VCaP (cell line): ENCODE results near the gene RHOT1.
A peak's percentile ranks its signal among the peaks of the same experiment; 100 is the strongest.
"Not testable (repeated sequence)": the region's sequence is repeated elsewhere in the genome, so short reads cannot be mapped to it uniquely, and the experiment has no call there.

Source experiments
- H3K27ac ChIP-seq: fragments of 450-650 bp; 2 replicates; pipeline ENCODE4 v1.5.1; 2017
- TF ChIP-seq, protein P1 (sequence below): fragments of 450-650 bp; conservative IDR thresholded peaks from 2 replicates; pipeline ENCODE4 v1.5.1; 2017; ENCODE audit warnings: mild to moderate bottlenecking, moderate library complexity

RHOT1 gene

DNA sequence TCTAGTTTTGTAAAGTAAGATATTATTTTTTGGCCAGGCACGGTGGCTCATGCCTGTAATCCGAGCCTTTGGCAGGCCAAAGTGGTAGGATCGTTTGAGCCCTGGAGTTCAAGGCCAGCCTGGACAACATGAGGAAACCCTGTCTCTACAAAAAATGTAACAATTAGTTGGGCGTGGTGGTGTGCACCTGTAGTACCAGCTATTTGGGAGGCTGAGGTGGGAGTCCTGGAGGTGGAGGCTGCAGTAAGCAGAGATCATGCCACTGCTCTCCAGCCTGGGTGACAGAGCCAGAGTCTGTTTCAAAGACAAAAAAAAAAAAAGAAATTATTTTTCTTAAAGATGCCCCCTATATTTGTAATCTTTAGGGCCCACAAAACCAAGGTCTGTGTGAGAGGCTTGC lies 16.0 kb upstream of the RHOT1 start:
- peak overlapping the region; percentile 82 for H3K27ac ChIP-seq
- TF ChIP-seq, protein P1, sequence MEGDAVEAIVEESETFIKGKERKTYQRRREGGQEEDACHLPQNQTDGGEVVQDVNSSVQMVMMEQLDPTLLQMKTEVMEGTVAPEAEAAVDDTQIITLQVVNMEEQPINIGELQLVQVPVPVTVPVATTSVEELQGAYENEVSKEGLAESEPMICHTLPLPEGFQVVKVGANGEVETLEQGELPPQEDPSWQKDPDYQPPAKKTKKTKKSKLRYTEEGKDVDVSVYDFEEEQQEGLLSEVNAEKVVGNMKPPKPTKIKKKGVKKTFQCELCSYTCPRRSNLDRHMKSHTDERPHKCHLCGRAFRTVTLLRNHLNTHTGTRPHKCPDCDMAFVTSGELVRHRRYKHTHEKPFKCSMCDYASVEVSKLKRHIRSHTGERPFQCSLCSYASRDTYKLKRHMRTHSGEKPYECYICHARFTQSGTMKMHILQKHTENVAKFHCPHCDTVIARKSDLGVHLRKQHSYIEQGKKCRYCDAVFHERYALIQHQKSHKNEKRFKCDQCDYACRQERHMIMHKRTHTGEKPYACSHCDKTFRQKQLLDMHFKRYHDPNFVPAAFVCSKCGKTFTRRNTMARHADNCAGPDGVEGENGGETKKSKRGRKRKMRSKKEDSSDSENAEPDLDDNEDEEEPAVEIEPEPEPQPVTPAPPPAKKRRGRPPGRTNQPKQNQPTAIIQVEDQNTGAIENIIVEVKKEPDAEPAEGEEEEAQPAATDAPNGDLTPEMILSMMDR = no peak

DNA sequence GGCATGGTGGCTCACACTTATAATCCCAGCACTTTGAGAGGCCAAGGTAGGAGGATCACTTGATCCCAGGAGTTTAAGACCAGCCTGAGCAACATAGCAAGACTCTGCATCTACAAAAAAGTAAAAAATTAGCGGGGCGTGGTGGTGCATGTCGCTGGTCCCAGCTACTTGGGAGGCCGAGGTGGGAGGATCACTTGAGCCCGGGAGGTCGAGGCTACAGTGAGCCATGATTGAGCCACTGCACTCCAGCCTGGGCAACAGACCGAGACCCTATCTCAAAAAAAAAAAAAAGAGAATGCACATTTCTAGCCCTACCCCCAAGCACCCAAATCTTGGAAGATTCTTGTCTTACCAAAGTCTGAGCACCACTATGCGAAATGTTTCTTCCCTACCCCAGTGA lies 15.6 kb upstream of the RHOT1 start:
- peak overlapping the region; percentile 82 for H3K27ac ChIP-seq
- TF ChIP-seq, protein P1 = no peak

DNA sequence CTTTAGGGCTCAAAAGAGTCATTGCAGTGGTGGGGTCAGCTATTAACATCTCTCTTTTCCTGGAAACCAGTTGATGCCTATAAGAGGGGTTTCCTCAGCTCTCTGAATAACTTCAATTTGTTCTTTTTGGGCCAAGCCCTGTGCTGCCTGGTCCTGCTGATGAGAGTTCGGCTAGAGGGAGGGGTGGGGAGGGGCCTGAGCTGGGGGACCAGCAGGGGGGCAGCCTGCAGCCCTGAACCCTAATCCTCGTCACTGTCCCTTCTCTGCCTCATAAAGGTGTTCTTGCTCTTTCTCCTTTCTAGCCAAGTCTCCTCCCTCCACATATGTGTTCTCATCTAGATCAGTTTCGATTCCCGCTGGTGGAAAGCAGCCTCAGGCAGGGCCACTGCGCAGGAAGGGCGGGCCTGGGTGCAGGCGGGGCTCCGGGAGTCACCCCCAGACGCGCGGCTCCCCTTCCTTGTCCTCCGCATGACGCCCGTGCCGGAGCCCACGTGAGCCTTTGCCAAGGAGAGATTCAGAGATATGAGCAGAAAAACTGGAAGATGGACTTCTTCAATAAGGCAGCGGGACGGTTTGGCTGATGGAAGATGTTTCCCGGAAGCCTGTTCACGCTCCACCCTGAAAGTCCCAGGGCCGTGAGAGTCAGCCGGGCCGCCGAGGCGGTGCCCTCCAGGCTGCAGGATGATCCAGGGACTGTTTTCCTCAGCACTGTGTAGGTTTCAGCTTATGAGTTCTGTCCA lies 15.0 kb upstream of the RHOT1 start:
- TF ChIP-seq, protein P1 = no peak
- H3K27ac ChIP-seq = peak overlapping the region; percentile 82

DNA sequence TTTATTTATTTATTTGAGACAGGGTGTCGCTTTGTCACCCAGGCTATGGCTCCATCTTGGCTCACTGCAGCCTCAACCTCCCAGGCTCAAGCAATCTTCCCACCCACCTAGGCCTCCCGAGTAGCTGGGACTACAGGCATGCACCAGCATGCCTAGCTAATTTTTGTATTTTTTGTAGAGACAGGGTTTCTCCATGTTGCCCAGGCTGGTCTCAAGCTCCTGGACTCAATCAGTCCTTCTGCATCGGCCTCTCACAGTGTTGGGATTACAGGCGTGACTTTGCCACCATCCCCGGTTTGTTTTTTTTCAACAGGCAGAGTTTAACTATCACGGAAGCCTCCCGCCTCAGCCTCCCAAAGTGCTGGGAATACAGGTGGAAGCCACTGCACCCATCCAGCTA lies 13.8 kb upstream of the RHOT1 start:
- H3K27ac ChIP-seq = peak overlapping the region; percentile 82

DNA sequence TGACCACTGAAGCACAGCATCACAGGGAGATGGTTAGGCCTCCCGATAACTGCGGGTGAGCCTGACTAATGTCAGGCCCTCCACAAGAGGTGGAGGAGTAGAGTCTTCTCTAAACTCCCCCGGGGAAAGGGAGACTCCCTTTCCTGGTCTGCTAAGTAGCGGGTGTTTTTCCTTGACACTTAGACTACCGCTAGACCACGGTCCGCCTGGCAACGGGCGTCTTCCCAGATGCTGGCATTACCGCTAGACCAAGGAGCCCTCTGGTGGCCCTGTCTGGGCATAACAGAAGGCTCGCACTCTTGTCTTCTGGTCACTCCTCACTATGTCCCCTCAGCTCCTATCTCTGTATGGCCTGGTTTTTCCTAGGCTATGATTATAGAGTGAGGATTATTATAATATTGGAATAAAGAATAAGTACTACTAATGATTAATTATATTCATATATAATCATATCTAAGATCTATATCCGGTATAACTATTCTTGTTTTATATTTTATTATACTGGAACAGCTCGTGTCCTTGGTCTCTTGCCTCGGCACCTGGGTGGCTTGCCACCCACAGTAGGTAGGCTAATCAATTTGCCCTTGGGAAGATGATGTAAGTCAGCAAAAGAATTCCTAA lies 6.7 kb upstream of the RHOT1 start:
- H3K27ac ChIP-seq = not testable (repeated sequence)
- TF ChIP-seq, protein P1 = peak; percentile 86

DNA sequence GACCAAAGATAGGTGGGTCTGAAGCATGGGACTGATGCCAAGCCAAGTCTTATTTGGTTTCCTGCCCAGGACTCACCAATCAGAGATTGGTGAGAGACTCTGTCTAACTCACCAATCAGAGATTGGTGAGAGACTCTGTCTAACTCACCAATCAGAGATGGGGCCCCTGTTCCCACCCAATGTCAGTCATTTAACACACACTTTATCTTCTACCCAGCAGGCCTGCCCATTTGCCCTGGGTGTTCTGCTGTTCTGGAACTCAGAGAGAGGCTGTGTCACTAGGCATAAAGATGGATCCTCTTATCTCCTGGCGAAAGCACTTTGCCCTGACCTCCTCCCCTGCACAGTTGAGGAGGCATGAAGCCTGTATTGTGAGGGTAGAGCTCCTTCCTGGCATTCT lies 5.4 kb upstream of the RHOT1 start:
- H3K27ac ChIP-seq = no peak overlapping the region
- TF ChIP-seq, protein P1 = no peak

DNA sequence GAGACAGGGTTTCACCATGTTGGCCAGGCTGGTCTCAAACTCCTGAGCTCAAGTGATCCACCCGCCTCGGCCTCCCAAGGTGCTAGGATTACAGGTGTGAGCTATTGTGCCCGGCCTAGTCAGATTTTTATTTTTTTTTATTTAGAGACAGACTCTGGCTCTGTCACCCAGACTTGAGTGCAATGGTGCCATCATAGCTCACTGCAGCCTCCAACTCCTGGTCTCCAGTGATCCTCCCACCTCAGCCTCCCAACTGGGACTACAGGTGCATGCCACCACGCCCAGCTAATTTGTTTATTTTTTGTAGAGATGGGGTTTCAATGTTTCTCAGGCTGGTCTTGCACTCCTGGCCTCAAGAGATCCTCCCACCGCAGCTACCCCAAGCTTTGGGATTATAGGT lies 2.8 kb upstream of the RHOT1 start:
- H3K27ac ChIP-seq = not testable (repeated sequence)

DNA sequence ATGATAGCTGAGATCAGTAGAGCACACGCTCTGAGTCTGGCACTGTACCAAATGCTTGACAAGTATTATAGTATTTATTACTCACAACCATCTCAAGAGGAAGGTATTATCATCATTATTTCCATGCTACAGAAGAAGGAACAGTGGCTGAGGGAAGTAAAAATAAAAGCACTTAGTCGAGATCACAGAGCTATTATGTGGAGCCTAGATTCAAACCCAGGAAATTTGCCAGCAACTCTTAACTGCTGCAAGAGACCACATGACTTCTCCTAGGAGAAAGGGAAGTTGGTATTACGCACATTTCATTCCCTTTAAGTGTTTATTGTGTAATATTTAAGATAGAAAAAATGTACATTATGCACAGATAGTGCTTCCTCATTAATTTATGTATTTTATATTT lies 1.0 kb upstream of the RHOT1 start:
- H3K27ac ChIP-seq = peak overlapping the region; percentile 96
- TF ChIP-seq, protein P1 = no peak

DNA sequence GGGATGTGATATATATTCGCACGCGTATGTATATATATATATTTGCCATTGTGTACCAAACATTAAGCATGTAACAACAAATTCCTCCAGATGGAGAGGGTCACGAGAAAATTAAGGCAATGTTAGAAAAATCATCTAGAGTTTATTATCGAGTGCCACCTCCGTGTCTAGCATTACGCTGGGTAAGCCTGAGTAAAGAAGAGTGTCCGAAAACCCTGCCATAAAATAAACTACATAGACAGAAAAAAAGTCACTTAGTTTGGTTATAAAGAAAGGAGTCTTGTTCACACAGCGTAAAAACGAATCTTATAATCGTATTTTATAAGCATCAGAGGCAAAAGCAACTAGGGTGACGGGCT lies 644 bp upstream of the RHOT1 start:
- peak overlapping the region; percentile 96 for H3K27ac ChIP-seq
- TF ChIP-seq, protein P1 = no peak
